Hematopoietic multipotent progenitor cell treated with erythropoietin and hydrocortisone succinate and interleukin-3 and kit ligand, for 15 days (in vitro differentiated cells): Measurements from ENCODE around the gene LILRA5.
"Not testable (repeated sequence)": the region's sequence is repeated elsewhere in the genome, so short reads cannot be mapped to it uniquely, and the experiment has no call there.

ENCODE experiments used
- DNase-seq: peaks from one replicate; pipeline ENCODE4 v3.0.0-alpha.2; 2015; ENCODE audit warnings: low spot score

The LILRA5 gene

DNA sequence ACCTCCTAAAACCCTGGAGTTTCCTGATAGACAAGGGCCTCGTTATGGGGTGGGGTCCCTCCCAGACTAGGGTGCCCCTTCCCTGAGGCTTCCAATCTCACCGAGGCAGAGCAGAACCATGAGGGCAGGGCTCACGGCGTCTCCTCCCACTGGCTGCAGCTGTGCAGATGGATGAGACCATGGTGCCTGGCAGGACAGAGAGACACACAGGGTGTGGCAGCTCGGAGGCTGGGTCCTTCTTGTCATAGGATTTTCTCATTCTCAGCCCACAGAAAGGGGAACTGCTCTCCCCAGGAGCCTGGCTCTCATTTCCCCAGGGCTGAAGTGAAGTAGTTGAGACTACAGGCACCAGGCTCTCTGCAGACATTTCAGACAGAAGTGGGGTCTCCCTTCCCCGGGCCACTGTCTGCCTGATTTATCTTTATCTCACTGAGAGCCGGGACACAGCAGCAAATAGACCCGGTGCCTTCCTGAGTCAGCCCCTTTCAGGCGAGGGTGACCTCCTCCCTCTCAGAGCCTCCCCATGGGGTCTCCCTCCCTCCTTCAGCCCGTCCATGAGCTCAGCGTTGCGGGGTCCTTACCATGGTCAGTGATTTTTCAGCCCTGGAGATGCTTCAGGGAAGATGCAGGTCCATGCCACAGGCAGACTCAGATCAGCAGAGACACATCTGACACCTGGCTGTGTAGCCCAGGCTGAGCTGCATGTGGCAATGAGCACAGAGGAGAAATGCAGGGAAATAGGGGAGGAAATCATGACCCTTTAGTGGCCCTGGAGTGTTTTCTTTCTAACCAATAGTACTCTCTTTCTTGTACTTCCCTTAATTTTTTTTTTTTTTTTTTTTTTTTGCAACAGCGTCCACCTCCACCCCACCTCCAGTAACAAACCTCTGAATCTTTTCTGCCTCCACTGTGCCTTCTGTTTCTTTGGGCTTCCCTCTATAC lies at the start of gene LILRA5:
LILRA5 (minus strand) TSS at position 731 of the 942 bp plus-strand sequence; CDS start at position 584, 147 bp downstream.
- no peak for DNase-seq

DNA sequence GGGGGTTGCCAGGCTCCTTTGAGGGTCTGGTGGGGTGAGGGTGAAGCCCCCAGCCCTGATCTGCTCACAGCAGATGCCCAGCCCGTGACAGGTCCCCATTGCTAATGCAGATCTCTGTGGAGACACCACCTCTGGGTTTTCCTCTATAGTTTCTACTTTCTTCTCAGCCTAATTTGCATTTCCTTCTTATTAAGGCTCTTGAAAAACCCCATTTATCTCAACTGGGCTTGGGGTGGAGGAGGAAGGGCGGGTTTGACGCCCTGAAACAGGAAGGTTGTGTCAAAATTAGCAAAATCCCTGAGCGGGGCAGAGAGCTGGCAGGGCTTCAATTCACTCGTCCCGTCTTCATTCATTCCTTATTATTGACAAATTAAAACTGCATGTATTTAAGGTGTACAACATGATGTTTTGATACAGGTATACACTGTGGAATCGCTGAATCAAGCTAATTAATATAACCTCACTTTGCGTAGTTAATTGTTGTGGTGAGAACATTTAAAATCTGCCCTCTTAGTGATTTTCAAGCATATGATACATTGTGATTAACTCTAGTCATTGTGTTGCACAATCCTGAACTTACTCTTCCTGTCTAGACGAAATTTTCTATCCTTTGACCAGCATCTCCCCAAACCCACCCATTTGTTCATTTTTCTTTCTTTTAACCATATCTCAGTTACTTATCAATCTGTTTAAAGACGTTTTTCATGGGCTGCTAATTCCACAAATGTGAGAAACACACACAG lies 48.9 kb upstream of the LILRA5 start:
- DNase-seq: not testable (repeated sequence)

DNA sequence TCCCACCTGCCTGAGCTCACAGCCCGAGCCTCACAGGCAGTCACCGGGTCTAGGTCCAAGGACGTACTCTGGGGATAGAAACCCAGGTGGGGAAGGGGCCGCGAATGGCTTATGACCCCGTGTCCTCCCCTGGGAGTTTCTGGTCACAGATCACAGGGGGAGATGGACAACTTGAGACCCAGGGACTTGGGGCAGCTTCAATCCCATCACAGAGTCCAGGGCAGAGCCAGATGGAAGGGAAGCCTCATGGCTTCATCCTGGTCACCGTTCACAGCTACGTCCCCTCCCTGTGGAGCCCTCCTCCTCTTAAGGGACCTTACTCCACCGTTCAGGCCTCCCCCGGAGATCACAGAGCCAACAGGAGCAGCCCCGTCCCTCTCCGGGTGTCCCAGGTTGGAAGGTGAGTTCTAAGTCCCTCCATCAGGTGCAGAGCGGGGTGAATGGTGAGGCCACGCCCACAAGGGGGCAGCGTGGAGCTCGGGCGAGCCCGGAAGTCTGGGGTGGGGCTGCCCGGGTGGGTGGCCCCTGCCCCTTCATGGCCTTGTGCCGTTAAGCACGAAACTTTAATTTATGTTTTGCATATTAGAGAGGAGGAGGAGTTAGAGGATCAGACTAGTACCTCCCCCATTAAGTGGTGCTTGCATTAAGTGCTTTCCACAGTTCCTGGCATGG lies 46.3 kb upstream of the LILRA5 start:
- DNase-seq: not testable (repeated sequence)

DNA sequence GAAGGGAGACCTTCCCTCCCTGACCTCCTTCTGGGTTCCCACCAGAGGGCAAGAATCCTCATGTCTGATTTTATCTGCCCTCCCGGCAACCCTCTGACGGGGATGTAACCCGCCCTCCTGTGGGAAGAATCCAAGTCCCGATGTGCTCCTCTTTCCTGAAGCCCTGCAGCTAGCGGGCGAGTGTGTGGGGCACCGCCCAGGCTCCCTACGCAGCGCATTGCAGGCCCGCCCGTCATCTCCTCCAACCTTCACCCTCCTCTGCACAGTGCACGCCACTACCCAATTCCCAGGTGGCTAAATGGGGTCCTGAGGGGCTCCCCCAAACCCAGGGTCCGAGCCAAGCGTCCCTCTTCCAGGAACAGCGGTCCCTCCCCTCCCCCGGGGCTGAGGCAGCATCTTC lies 44.4 kb upstream of the LILRA5 start:
- DNase-seq: no peak

DNA sequence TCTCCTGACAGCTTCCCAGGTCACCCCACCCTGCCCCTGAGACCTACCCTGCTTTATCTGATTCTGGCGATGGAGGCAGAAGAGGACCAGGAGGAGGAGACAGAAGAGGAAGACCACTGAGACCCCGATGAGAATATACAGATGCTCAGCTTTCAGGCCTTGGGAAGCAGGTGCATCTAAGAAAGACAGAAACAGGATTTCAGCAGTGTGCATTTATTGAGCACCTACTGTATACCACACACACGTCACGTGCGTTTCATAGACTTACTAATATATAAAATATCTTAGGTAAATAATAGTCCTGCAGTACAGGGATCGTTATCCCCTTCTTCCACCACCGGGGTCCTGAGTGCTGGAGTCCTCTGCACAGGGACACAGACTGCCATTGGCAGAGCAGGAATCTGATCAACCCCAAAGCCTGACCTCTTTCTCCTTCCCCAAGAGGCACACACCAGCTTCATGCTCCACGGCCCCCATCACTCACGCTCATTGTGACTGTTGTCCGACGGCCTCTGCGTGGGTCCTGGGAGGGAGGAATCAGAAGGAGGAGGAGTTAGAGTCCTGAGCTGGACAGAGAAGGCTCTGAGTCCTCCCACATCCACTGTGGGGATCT lies 43.6 kb upstream of the LILRA5 start:
- no peak for DNase-seq

DNA sequence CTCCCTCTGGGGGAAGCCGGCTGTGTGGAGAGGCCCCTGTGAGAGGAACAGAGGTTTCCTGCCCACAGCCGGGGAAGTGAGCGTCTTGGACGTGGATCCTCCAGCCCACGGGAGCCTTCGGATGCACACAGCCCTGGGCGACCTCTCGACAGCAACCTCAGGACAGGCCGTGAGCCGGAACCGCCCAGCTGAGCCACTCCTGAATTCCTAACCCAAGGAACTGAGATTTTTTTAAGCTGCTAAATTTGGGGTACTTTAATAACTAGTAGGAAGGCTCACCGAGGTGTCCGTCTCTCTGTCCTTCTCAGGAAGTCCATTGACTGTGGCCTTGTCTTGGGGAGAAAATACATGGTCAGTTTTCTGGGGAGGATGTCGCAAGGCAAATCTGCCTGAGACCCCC lies 42.7 kb upstream of the LILRA5 start:
- DNase-seq: no peak

DNA sequence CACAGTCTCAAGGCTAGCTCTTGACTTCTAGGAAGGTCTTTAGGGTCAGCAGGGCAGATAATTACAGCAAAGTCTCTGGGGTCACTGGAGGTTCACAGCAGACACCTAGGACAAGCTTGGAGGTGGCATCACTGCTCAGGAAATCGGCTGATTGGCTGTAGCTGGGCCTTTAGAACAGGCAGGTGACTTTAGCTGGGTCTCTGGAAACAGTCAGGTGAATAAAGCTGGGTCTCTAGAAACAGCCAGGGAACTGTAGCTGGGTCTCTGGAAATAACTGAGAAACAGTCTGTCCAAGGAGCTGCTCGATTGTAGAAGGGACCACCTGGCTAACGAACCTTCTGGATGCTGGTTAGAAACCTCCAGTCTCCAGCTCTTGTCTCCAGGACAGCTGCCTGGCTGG lies 41.8 kb upstream of the LILRA5 start:
- DNase-seq: no peak

DNA sequence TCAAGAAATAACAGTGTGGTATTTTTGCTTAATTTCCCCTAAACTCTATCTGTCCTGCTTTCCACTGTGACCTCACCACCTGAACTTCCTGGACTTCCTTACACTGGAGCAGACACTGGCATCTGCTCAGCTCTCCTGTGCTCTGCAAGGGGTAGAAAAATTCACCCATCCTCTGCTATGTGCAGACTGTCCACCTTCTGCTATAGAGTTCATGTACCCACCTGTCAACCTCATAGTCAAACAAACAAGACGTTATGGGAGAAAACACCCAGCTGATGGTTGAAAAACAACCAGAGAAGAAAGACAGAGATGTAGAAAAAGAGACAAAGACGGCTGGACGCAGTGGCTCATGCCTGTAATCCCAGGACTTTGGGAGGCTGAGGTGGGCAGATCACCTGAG lies 39.6 kb upstream of the LILRA5 start:
- no peak for DNase-seq

DNA sequence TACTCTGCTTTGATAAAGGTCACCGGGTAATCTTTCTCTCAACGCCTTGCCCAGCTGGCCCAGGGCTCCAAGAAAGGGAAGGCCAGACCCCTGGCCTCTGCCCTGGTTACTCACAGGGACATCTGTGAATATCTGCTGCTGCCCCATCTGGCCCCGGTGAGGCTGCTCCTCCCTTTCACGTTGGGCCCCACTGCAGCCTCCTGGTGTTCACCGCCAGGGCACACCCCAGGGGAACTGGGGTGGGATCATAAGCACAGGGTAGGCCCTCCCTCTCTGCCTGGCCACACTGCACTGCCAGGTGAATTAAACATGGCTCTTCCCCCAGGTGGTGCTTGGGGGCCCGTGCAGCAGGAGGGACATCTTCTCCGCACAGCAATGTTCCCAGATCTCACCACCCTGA lies 39.1 kb upstream of the LILRA5 start:
- no peak for DNase-seq

DNA sequence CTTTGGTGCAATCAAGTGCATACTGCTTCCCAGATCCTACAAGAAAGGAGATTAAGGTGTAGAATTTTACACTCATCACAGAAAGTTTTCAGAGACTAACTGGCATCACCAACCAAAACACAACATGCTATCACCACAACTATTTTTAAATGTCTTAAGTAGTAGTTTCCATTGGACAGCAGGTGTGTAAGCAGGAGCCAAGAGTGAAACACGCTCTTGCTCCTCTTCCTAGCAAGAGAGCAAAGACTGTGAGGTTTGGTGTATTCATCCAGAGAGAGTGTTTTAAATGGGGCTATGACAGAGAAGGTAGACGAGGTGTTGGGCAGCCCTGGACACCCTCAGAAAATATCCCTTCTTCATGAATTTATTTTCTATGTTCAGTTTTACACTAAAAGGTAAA lies 38.5 kb upstream of the LILRA5 start:
- no peak for DNase-seq

DNA sequence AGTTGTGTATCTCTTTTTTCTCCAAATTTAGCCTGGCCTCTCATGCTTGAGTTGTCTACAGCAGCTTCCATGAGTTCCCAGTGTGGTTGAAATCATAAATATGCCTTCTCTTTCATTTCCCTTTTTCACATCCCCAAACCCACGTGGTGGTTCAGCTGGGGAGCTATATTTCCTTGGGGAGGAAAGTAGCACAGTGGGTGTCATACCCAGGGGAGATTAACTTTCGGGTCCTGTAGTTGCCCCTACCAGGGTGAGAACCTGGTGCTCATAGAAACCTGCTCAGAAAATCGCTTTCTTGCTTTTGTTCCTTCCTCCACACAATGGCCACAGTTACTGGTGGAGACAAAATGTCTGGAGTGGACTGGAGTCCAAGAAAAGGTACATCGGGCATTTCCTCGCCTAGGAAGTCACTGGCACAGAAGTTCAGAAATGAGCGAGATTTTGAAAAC lies 33.0 kb upstream of the LILRA5 start:
- no peak for DNase-seq

DNA sequence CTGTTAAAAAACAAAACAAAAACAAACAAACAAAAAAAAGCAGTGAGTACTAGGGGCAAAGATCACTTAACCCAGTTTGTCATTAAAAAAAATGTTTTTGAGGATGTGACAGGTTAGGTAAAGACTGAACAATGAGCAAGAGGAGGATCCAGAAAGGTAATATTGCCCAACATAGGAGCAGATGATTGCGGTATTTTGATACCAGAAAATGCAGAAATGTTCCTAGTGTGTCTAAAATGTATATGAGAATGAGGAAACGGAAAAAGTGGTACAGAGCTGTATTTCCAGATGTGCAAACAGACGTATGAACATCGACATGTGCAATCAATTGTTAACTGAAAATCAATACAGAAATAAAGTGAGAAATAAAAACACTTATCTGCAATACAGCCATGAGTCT lies 30.9 kb upstream of the LILRA5 start:
- DNase-seq: no peak

DNA sequence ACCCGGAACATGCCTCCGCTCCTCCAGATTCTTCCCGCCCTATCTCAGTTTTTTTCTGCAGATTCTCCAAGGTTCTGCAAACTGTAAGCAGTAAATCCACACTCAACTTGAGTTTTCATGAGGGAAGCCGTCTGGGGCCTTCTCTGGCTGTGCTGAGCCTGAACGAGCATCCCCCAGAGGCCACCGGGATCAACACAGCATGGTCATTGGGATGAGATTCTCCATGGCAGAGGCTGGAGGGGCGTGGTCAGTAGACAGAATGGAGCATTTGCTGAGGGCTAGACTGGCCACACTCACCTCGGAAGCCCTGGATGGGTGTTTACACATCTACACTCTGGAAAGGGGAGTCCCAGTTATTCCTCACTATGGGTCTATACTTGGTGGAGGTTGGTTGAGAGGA lies 28.3 kb upstream of the LILRA5 start:
- DNase-seq: no peak

DNA sequence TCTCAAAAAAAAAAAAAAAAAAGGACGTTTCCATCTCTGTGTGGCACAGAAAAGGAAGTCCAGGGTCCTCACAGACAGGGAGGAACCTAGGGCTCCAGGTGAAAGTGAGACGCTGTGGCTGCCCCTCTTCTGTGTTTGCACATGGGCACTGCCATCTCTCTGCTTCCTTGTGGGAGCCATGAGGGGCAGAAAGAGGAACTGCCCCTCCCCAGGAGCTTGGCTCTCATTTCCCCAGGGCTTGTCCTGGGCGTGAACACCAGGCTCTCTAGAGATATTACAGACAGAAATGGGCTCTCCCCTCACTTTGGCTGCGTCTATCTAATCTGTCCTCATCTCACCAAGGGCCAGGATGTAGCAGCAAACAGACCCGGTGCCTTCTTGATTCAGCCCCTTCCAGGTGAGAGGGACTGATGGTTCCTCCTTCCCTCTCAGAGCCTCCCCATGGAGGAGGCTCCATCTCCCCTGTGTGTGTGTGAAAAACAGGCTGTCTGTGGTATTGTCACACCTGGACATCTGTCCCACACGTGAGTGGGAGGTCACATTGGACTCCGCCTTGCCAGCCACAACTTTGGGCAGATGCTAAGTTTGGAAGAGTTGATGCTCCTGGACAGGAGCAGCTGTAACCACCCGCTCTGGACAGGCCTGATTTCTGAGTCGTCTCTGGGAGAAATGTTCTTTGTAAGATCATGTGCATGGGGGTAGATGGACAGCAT lies 26.8 kb upstream of the LILRA5 start:
- no peak for DNase-seq

DNA sequence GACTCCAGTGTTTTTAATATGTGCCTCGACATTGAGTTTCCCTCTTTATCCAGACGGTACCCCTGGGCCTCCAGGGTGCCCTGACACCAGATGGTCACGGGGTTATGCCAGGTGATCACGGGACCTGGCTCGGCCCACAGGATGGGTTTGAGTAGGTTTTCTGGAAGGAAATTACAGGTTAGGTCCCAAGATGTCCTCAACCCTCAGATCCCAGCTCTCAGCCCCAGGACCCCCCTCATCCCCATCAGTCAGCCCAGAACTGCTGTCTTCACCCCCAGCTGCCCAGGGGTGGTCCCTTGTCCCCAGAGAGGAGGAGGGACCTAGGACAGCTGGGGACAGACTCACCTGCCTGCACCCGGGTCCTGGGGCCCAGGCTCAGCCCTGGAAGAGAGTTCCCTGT lies 25.6 kb upstream of the LILRA5 start:
- no peak for DNase-seq

DNA sequence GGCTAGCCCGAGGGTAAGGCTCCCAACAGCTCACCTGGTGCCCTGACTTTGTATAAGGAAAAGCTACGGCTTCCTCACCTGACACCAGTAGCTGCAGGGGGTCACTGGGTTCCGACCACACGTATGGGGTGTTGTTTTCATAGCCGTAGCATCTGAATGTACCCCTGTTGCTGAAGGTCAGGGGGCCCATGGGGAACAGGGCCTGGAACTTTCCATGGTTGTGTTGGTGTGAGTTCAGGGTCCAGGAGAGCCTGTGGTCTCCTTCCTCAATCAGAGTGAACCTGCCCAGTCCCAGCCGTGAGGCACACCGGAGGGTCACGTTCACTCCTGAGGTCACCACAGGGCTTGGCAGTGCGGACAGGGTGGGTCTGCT lies 24.9 kb upstream of the LILRA5 start:
- DNase-seq: no peak

DNA sequence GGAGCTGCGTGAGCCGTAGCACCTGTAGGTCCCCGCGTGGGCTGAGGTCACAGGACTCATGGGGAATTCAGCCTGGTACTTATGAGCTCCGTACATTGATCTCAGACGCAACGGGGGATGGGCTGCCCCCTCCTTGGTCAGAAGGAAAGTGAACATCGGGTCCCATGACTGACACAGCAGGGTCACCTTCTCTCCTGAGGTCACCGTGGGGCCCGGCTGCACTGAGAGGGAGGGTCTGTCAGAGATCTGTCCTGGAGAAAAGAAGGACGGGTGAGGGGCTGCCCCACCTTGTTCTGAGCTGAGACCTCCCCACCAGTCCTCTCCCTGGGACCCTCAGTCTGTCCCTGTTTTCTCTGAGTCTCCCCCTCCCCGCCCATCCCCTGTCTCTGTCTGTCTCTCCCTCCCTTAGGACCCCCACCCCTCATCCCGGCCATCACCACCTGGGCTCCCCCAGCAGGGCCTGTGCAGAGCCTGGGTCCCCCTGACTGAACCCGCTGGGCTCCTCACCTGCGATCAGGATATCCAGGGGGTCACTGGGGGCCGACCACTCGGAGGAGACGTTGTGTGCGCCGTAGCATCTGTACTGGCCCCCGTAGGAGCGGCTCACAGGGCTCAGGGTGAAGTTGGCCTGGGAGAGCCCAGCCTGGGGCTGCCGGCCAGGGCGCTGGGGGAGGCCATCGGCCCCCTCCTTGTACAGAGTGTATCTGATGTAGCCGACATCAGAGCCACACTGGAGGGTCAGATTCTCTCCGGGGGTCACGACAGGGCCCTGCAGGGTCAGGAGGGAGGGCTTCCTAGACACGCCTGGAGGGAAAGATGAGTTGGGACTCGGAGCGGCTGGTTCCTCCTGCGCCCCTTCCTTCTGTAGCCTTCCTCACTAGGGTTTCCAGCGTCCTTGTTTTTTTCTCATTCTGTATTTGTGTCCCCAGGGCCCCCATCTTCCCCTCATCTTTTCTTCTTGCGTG lies 24.2 kb upstream of the LILRA5 start:
- DNase-seq: no peak

DNA sequence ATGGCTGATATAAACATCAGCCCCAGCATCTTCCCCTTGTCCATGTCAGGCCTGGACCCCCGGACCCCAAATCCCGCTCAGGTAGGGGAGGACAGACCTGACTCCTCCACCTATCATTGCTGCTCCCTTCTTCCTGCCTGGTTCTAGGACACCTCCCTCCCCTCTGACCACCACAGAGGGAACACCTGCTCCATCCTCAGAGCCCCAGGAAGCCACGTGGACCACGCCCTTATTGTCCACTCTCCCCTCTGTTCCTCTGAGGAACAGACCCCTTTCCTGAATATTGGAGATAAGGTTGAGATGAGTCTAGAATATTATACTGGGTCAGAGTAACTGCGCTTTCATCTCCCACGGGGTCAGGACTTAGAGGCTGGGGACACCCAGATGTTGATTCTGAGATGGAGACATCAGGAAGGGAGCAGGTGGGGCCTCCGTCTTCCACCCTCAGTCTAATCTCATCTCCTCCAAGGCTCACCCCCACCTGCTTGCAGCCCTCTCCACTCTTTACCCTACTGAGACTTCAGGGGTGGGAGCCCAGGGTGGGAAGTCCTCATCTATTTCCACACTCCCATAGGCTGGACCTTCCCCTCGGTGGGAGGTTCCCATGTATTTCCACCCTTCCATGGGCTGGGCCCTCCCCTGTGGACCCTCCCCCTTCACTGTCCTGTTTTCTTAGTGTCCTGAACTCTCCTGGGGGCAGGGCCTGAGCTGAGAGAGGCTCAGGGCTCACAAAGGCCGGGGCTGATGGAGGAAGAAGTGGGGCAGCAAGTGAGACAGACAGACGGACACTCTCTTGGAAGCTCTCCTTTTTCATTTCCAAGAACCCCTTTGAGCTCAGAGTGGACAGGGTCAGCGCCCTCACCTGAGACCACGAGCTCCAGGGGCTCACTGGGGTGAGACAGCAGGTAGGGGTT lies 23.3 kb upstream of the LILRA5 start:
- no peak for DNase-seq

DNA sequence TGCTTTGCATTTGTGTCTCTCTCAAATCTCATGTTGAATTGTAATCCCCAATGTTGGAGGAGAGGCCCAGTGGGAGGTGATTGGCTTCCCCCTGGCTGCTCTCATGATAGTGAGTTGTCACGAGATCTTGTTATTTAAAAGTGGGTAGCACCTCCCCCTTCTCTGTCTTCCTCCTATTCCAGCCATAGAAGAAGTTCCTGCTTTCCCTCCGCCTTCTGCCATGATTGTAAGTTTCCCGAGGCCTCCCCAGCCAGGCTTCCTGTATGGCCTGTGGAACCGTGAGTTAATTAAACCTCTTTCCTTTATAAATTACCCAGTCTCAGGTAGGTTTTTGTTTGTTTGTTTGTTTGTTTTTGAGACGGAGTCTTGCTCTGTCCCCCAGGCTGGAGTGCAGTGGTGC lies 22.2 kb upstream of the LILRA5 start:
- DNase-seq: no peak
